ENCODE data around the gene ZNF292. TPM values are rescaled to one million over a fixed set of nuclear protein-coding genes. Genes with fewer than 3 reads are reported as not detected.
"Not testable (repeated sequence)": the region's sequence is repeated elsewhere in the genome, so short reads cannot be mapped to it uniquely, and the experiment has no call there.

ZNF292 gene
- total and polyA plus RNA-seq, 10 of the 15 experiments (the other 5 are each of a cell fraction or from before 2014, with no cell fraction given): 11.1 to 57.6 (median 30.6) TPM

DNA sequence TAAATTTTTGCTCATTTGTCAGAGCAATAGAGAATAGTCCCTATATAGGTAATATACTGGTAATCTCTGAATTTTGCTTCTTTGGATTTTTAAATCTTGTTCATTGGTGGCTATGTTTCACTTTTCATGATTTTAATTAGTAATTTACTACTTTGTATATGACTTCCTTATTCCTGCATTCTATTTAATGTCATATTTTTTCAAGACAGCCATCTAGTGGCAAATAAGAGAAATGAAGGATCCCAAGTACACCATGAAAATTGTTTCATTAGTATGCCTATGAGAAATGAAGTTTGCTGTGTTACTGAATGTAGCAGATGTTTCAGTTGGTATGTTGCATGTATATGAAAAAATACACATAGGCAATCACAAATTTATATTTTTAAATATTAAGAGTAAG, 82.4 kb downstream of the ZNF292 start (continued):
- TF ChIP-seq RAD21 (IDR thresholded peaks at IDR 0.05; ENCODE audit: insufficient read depth, low read depth, low read length) (peak; percentile 27; the same call in 1 of the 2 replicates), FOXK2 (IDR thresholded peaks at IDR 0.05) (no peak)

DNA sequence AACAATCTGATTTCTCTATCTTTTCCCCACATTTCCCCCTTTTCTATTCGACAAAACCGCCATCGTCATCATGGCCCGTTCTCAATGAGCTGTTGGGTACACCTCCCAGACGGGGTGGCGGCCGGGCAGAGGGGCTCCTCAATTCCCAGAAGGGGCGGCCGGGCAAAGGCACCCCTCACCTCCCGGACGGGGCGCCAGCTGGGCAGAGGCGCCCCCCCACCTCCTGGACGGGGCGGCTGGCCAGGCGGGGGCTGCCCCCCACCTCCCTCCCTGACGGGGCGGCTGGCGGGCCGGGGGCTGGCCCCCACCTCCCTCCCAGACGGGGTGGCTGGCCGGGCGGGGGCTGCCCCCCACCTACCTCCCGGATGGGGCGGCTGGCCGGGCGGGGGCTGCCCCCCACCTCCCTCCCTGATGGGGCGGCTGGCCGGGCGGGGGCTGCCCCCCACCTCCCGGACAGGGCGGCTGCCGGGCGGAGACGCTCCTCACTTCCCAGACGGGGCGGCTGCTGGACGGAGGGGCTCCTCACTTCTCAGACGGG, 83.8 kb downstream of the ZNF292 start:
- H4K20me1 ChIP-seq (ENCODE audit: control insufficient read depth, insufficient read depth); CTCF ChIA-PET; H3K27ac ChIP-seq (ENCODE audit: control insufficient read depth, insufficient read depth); BruUV-seq (replicated peaks); H3K79me2 ChIP-seq (ENCODE audit: control insufficient read depth, insufficient read depth, low read length); H2AFZ ChIP-seq (ENCODE audit: control insufficient read depth, low read depth, low read length); H3K9me3 ChIP-seq (replicated peaks; ENCODE audit: control insufficient read depth, insufficient read depth, low read length); H3K4me3 ChIP-seq; DNase-seq (ENCODE audit: low read depth, low spot score); POLR2A ChIA-PET; H3K4me1 ChIP-seq (ENCODE audit: control insufficient read depth, insufficient read depth, low read length); H3K9ac ChIP-seq (ENCODE audit: control insufficient read depth, insufficient read depth, low read length); RAD21 ChIA-PET (ENCODE audit: unreplicated experiment); FAIRE-seq; H3K27me3 ChIP-seq (replicated peaks in 1 of 2; ENCODE audit: control insufficient read depth in 2 of 2, insufficient read depth in 2 of 2, low read length in 1 of 2); H3K4me2 ChIP-seq (ENCODE audit: control insufficient read depth, insufficient read depth); ATAC-seq; in situ Hi-C loops (cut with MboI): not testable (repeated sequence)
- SMC1A ChIA-PET (ENCODE audit: uncharacterized antibody, unreplicated experiment): interaction anchor here (1.4 kb wide), 1 partner anchor 74 kb away, joined by 4 read pairs; no protein-coding TSS in a partner anchor
- H3K36me3 ChIP-seq (ENCODE audit: control insufficient read depth in 2 of 2, insufficient read depth in 2 of 2, low read length in 1 of 2): peaks cover 2 to 12% of the 10 kb centered on the region in 2 experiments; a peak in 3 of 4 replicates
- intact Hi-C loops (cut with micrococcal nuclease; ENCODE audit: unreplicated experiment): loop anchor here (5.0 kb wide), 1 partner anchor 82 kb away; the partner anchor contains the start of gene ZNF292
- WGBS (ENCODE audit: insufficient coverage, insufficient replicate concordance, low lambda C conversion rate, missing lambda C conversion rate): 94% methylated on average over 9 of the region's 39 CpGs

DNA sequence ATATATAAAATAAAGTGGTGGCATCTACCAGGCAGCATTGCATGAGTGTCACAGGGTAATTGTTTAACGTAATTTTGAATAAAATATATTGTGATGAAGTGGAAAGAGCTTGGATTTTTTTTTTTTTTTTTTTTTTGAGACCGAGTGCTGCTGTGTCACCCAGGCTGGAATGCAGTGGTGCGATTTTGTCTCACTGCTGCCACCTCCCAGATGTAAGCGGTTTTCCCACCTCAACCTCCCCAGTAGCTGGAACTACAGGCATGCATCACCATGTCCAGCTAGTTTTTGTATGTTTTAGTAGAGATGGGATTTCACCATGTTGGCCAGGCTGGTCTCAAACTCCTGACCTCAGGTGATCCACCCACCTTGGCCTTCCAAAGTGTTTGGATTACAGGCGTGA, 85.9 kb downstream of the ZNF292 start:
- Histone ChIP-seq H3K4me3 (no peak overlapping the region), H3K9ac (ENCODE audit: control insufficient read depth, insufficient read depth, low read length) (no peak overlapping the region), H2AFZ (ENCODE audit: control insufficient read depth, low read depth, low read length) (no peak overlapping the region), H3K36me3 (ENCODE audit: control insufficient read depth in 2 of 2, insufficient read depth in 2 of 2, low read length in 1 of 2) (peaks cover 3 to 12% of the 10 kb centered on the region in 2 experiments; a peak in 3 of 4 replicates), H3K27ac (ENCODE audit: control insufficient read depth, insufficient read depth) (no peak overlapping the region), H4K20me1 (ENCODE audit: control insufficient read depth, insufficient read depth) (no peaks in the 10 kb centered on the region), H3K79me2 (ENCODE audit: control insufficient read depth, insufficient read depth, low read length) (no peaks in the 10 kb centered on the region; the same call in none of the 2 replicates), H3K4me2 (ENCODE audit: control insufficient read depth, insufficient read depth) (no peak overlapping the region), H3K27me3 (replicated peaks in 1 of 2; ENCODE audit: control insufficient read depth in 2 of 2, insufficient read depth in 2 of 2, low read length in 1 of 2) (no peaks in the 10 kb centered on the region), H3K9me3 (replicated peaks; ENCODE audit: control insufficient read depth, insufficient read depth, low read length) (no peaks in the 10 kb centered on the region), H3K4me1 (ENCODE audit: control insufficient read depth, insufficient read depth, low read length) (no peaks in the 10 kb centered on the region)
- POLR2A ChIA-PET: interaction anchor here (0.6 to 0.7 kb wide), 3 partner anchors 65 to 713 kb away, joined by 3 to 5 read pairs (median 4); no protein-coding TSS in a partner anchor
- TF ChIP-seq EZH2 (IDR thresholded peaks at IDR 0.05; ENCODE audit: borderline replicate concordance, control insufficient read depth, low read depth, low read length) (no peak), TCF12 (IDR thresholded peaks at IDR 0.05; ENCODE audit: low read depth, low read length) (no peak), FOXK2 (IDR thresholded peaks at IDR 0.05) (no peak)
- SMC1A ChIA-PET (ENCODE audit: uncharacterized antibody, unreplicated experiment): interaction anchor here (0.7 to 1.4 kb wide), 2 partner anchors 101 to 106 kb away, joined by 3 read pairs; no protein-coding TSS in a partner anchor
- ATAC-seq: no peak
- no TSS peak for BruUV-seq (replicated peaks)
- RAD21 ChIA-PET (ENCODE audit: unreplicated experiment): interaction anchor here (0.6 kb wide), 1 partner anchor 1666 kb away, joined by 4 read pairs; no protein-coding TSS in a partner anchor
- CTCF ChIA-PET: interaction anchor here (1.2 to 1.5 kb wide), 3 partner anchors 20 to 162 kb away, joined by 3 to 5 read pairs (median 5); no protein-coding TSS in a partner anchor
- 98% methylated on average over 4 of the region's 5 CpGs for WGBS (ENCODE audit: insufficient coverage, insufficient replicate concordance, low lambda C conversion rate, missing lambda C conversion rate)
- no peak for FAIRE-seq
- in situ Hi-C loops (cut with MboI): no loop called here
- intact Hi-C loops (cut with micrococcal nuclease; ENCODE audit: unreplicated experiment): no loop called here
- no peak for DNase-seq (ENCODE audit: low read depth, low spot score)
